H1 (cell line): ENCODE results near the gene NELFA. TPM values are rescaled to one million over a fixed set of nuclear protein-coding genes. Genes with fewer than 3 reads are reported as not detected.

Experiments used
- CTCF ChIA-PET: fragments of 300-600 bp; sonication (Branson Sonifier 250); formaldehyde crosslinking; loops from one replicate; lab custom pipeline; 2021; ENCODE audit not compliant: partially characterized antibody; lab: Charles Lee
- POLR2A ChIA-PET: fragments of 300-600 bp; sonication (Branson Sonifier 250); formaldehyde crosslinking; loops from one replicate; lab custom pipeline; 2021; ENCODE audit warnings: inconsistent platforms; ENCODE audit not compliant: partially characterized antibody; lab: Charles Lee
- DNase-seq, 2 experiments: peaks; one replicate each; pipeline versions ENCODE4 v3.0.0 to v3.0.0-alpha.2; 2010 to 2022; ENCODE audit warnings: low spot score in 2 of 2, low read depth in 1 of 2, mixed read lengths in 1 of 2
- FAIRE-seq: peaks from 2 replicates; lab custom pipeline; 2011; peaks lifted over from hg19 to GRCh38; lab: Jason Lieb, UNC
- H2AFZ ChIP-seq: 2 replicates; pipeline ENCODE4 v1.8.1; 2012; ENCODE audit warnings: low read length, inconsistent platforms
- H2AK5ac ChIP-seq: 2 replicates; pipeline ENCODE4 v1.6.1; 2013; ENCODE audit warnings: low read depth, low read length
- H2BK120ac ChIP-seq: replicated peaks from 2 replicates; pipeline ENCODE3; 2013; ENCODE audit warnings: low read depth, low read length, inconsistent platforms
- H2BK12ac ChIP-seq: 2 replicates; pipeline ENCODE4 v1.6.1; 2013; ENCODE audit warnings: low read depth, low read length
- H2BK15ac ChIP-seq: 2 replicates; pipeline ENCODE4 v1.6.1; 2013; ENCODE audit warnings: low read length
- H2BK20ac ChIP-seq: 2 replicates; pipeline ENCODE4 v1.6.1; 2013; ENCODE audit warnings: low read length
- H2BK5ac ChIP-seq: 2 replicates; pipeline ENCODE4 v1.6.1; 2013; ENCODE audit warnings: low read depth, low read length
- H3K14ac ChIP-seq: 2 replicates; pipeline ENCODE4 v1.6.1; 2013; ENCODE audit warnings: inconsistent platforms; ENCODE audit not compliant: insufficient read length
- H3K18ac ChIP-seq: 2 replicates; pipeline ENCODE4 v1.6.1; 2013; ENCODE audit warnings: low read length; ENCODE audit errors: extremely low read depth
- H3K23ac ChIP-seq: 2 replicates; pipeline ENCODE4 v1.6.1; 2013; ENCODE audit warnings: inconsistent platforms; ENCODE audit not compliant: insufficient read length
- H3K23me2 ChIP-seq: 2 replicates; pipeline ENCODE4 v1.6.1; 2013; ENCODE audit warnings: low read depth, low read length
- H3K27ac ChIP-seq: 2 replicates; pipeline ENCODE4 v1.6.1; 2011; ENCODE audit warnings: low read depth, low read length, inconsistent platforms
- H3K27me3 ChIP-seq, 4 experiments: replicated peaks in 1 of 4; 1 replicate in 1 of 4; 2 replicates in 3 of 4; pipeline versions ENCODE4 v1.6.1 to v1.8.1; 2011 to 2013; ENCODE audit warnings: low read length in 3 of 4, mild to moderate bottlenecking in 3 of 4, inconsistent platforms in 2 of 4, mixed read lengths in 2 of 4, moderate library complexity in 1 of 4; ENCODE audit not compliant: control insufficient read depth in 3 of 4, insufficient read depth in 3 of 4; ENCODE audit errors: extremely low read depth in 1 of 4
- H3K36me3 ChIP-seq, 4 experiments: 2 replicates each; pipeline versions ENCODE4 v1.6.1 to v1.8.1; 2011 to 2013; ENCODE audit warnings: mild to moderate bottlenecking in 4 of 4, low read length in 3 of 4, moderate library complexity in 2 of 4, control low read depth in 1 of 4, inconsistent platforms in 1 of 4; ENCODE audit not compliant: insufficient read depth in 4 of 4, control insufficient read depth in 2 of 4
- H3K4ac ChIP-seq: replicated peaks from 2 replicates; pipeline ENCODE3; 2013; ENCODE audit warnings: low read length, low read depth, mixed read lengths, inconsistent platforms; ENCODE audit not compliant: insufficient read length
- H3K4me1 ChIP-seq, 4 experiments: replicated peaks in 1 of 4; 1 replicate in 1 of 4; 2 replicates in 3 of 4; pipeline versions ENCODE4 v1.6.1 to v1.8.1; 2011 to 2013; ENCODE audit warnings: low read length in 3 of 4, inconsistent platforms in 2 of 4, mixed read lengths in 1 of 4; ENCODE audit not compliant: insufficient read depth in 4 of 4, control insufficient read depth in 3 of 4
- H3K4me2 ChIP-seq, 2 experiments: 2 replicates each; pipeline versions ENCODE4 v1.6.1 to v1.8.1; 2011 to 2013; ENCODE audit warnings: low read depth in 2 of 2, low read length in 2 of 2, control low read depth in 1 of 2, inconsistent platforms in 1 of 2, mild to moderate bottlenecking in 1 of 2; ENCODE audit not compliant: insufficient read depth in 1 of 2
- H3K4me3 ChIP-seq, 4 experiments: fragments of 200-600, 300-600 bp in 1 of 4; sonication (generic), shearing (Covaris generic), sonication (Bioruptor Twin) in 1 of 4; 2 replicates each; pipeline versions ENCODE4 v1.5.1 to v1.8.1; 2011 to 2016; ENCODE audit warnings: low read length in 4 of 4, low read depth in 3 of 4, control low read depth in 2 of 4, inconsistent platforms in 2 of 4, mild to moderate bottlenecking in 2 of 4, mixed read lengths in 1 of 4, moderate library complexity in 1 of 4; ENCODE audit not compliant: insufficient read depth in 2 of 4; ENCODE audit errors: extremely low read depth in 1 of 4
- H3K56ac ChIP-seq: replicated peaks from 2 replicates; pipeline ENCODE3; 2013; ENCODE audit warnings: low read depth, mild to moderate bottlenecking, mixed read lengths, low read length, inconsistent platforms; ENCODE audit not compliant: insufficient read length
- H3K79me1 ChIP-seq: 2 replicates; pipeline ENCODE4 v1.6.1; 2013; ENCODE audit warnings: low read depth, low read length, control low read depth
- H3K79me2 ChIP-seq, 2 experiments: 2 replicates each; pipeline versions ENCODE4 v1.6.1 to v1.8.1; 2012 to 2013; ENCODE audit warnings: low read length in 2 of 2, mild to moderate bottlenecking in 2 of 2, inconsistent platforms in 1 of 2; ENCODE audit not compliant: insufficient read depth in 2 of 2, control insufficient read depth in 1 of 2
- H3K9ac ChIP-seq, 4 experiments: replicated peaks in 1 of 4; 1 replicate in 1 of 4; 2 replicates in 3 of 4; pipeline versions ENCODE4 v1.6.1 to v1.8.1; 2011 to 2013; ENCODE audit warnings: low read depth in 3 of 4, low read length in 3 of 4, control low read depth in 2 of 4, mild to moderate bottlenecking in 2 of 4, moderate library complexity in 2 of 4, inconsistent platforms in 1 of 4; ENCODE audit errors: extremely low read depth in 1 of 4
- H3K9me3 ChIP-seq, 2 experiments: 2 replicates each; pipeline versions ENCODE4 v1.6.1 to v1.8.1; 2012 to 2013; ENCODE audit warnings: mild to moderate bottlenecking in 2 of 2, moderate library complexity in 2 of 2, control low read depth in 1 of 2, inconsistent platforms in 1 of 2, low read depth in 1 of 2, low read length in 1 of 2, mixed read lengths in 1 of 2; ENCODE audit not compliant: insufficient read depth in 2 of 2
- H4K20me1 ChIP-seq, 2 experiments: replicated peaks in 1 of 2; 2 replicates each; pipeline versions ENCODE3 to v1.8.1; 2011 to 2013; ENCODE audit warnings: inconsistent platforms in 2 of 2, low read length in 2 of 2, mild to moderate bottlenecking in 1 of 2; ENCODE audit not compliant: insufficient read depth in 2 of 2, control insufficient read depth in 1 of 2
- H4K5ac ChIP-seq: 2 replicates; pipeline ENCODE4 v1.6.1; 2013; ENCODE audit warnings: low read length, low read depth, mixed read lengths, inconsistent platforms; ENCODE audit not compliant: insufficient read length
- H4K8ac ChIP-seq: 2 replicates; pipeline ENCODE4 v1.8.0; 2013; ENCODE audit warnings: mild to moderate bottlenecking, moderate library complexity, low read length, inconsistent platforms; ENCODE audit not compliant: insufficient read depth; ENCODE audit errors: extremely low read depth
- H4K91ac ChIP-seq: replicated peaks from 2 replicates; pipeline ENCODE3; 2013; ENCODE audit warnings: low read length, mixed read lengths, inconsistent platforms; ENCODE audit not compliant: insufficient read length
- ATF2 ChIP-seq: IDR thresholded peaks from 2 replicates; pipeline ENCODE4 v1.6.1; 2012; ENCODE audit warnings: low read length, inconsistent platforms
- BACH1 ChIP-seq: IDR thresholded peaks from 2 replicates; pipeline ENCODE4 v1.6.1; 2012; ENCODE audit warnings: low read length, improper control_type of control experiment
- BRCA1 ChIP-seq: IDR thresholded peaks from 2 replicates; pipeline ENCODE4 v1.6.1; 2012; ENCODE audit warnings: low read depth, low read length, improper control_type of control experiment
- CTBP2 ChIP-seq: IDR thresholded peaks from 2 replicates; pipeline ENCODE4 v1.7.0; 2011; ENCODE audit warnings: borderline replicate concordance, mild to moderate bottlenecking, moderate library complexity, mixed read lengths, low read length; ENCODE audit not compliant: insufficient read depth, insufficient read length
- EZH2 ChIP-seq: fragments of 200-600 bp; sonication (generic); IDR thresholded peaks from 2 replicates; pipeline ENCODE4 v1.7.1; 2012; ENCODE audit warnings: low read depth, mild to moderate bottlenecking, moderate library complexity, low read length, inconsistent platforms; ENCODE audit not compliant: severe bottlenecking
- JUN ChIP-seq: IDR thresholded peaks from 2 replicates; pipeline ENCODE4 v1.6.1; 2011; ENCODE audit warnings: low read depth, mild to moderate bottlenecking, improper control_type of control experiment, low read length
- RAD21 ChIP-seq, 2 experiments: IDR thresholded peaks in 1 of 2; conservative IDR thresholded peaks in 1 of 2; 2 replicates each; pipeline ENCODE4 v1.6.1; 2011; ENCODE audit warnings: low read depth in 2 of 2, low read length in 2 of 2, improper control_type of control experiment in 1 of 2, inconsistent platforms in 1 of 2, mild to moderate bottlenecking in 1 of 2, moderate library complexity in 1 of 2
- SAP30 ChIP-seq: fragments of 300-600 bp; sonication (generic); IDR thresholded peaks from 2 replicates; pipeline ENCODE4 v1.7.1; 2012; ENCODE audit warnings: low read length, moderate library complexity, mild to moderate bottlenecking, inconsistent platforms; ENCODE audit not compliant: insufficient read depth, insufficient replicate concordance
- SIRT6 ChIP-seq: IDR thresholded peaks from one replicate; pipeline ENCODE4 v1.7.1; 2012; ENCODE audit warnings: low read length, inconsistent platforms
- TAF7 ChIP-seq: optimal IDR thresholded peaks from 2 replicates; pipeline ENCODE3; 2011; ENCODE audit warnings: low read depth, mild to moderate bottlenecking, inconsistent platforms, low read length, moderate library complexity, borderline replicate concordance
- ZNF274 ChIP-seq: IDR thresholded peaks from 2 replicates; pipeline ENCODE4 v1.7.0; 2012; ENCODE audit warnings: low read length, borderline replicate concordance; ENCODE audit errors: extremely low read depth
- polyA plus RNA-seq, 7 experiments: library from polyadenylated mRNA; depleted of rRNA in 3 of 7; stranded (reverse) in 5 of 7; unstranded in 2 of 7; fragments of >200 nt in 5 of 7; fragments of 200-250 nt in 2 of 7; gene quantifications; 1 replicate in 5 of 7; 2 replicates in 1 of 7; 4 replicates in 1 of 7; pipeline versions ENCODE4 v1.2.1 to v1.2.3, GENCODE V29; 2011 to 2013; ENCODE audit warnings: missing spikeins in 2 of 7, mixed read lengths in 2 of 7
- total RNA-seq: library from RNA; stranded (reverse); fragmentation: NEBNext Ultra II Directional; extraction: Animal tissue kit (Norgen Biotek cat#: 25700); gene quantifications from 2 replicates; pipeline ENCODE4 v1.2.1, GENCODE V29; 2021
- TF ChIP-seq, protein P1 (sequence below): IDR thresholded peaks from 2 replicates; pipeline ENCODE4 v1.6.1; 2011; ENCODE audit warnings: low read length, improper control_type of control experiment

Gene NELFA
- total and polyA plus RNA-seq, 2 of the 8 experiments (the other 6 are each of a cell fraction or from before 2014, with no cell fraction given), result 41.8 to 57.5 TPM

DNA sequence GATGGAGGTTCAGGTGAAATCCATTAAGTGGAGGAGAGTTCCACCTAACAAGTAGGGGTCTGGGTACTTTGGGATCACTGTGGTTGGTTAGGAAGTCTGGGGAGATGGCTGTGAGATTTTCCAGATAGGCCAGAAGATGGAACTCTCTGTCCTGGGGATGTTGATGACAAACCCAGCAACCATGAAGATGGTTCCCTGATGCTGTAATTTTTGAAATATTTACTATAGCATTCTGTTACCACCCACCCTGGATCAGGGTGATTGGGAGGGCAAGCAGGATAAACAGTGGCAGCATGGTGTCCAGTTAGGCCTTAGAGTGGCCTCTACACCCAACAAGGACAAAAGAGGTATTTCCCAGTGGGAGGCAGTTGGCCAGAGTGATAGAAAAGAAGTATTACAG lies 15.9 kb upstream of the NELFA start:
- Histone ChIP-seq H2BK120ac (no peak overlapping the region), H4K8ac (no peak overlapping the region), H3K23me2 (no peaks in the 10 kb centered on the region), H3K4me2 (no peak overlapping the region), H3K4me3 (no peak overlapping the region), H2BK5ac (no peak overlapping the region), H2BK12ac (no peak overlapping the region), H3K4me1 (peaks cover 0 to 4% (median 0%) of the 10 kb centered on the region in 4 experiments; a peak in 1 of 7 replicates), H3K14ac (no peak overlapping the region), H3K27ac (no peak overlapping the region), H4K91ac (no peak overlapping the region), H3K9me3 (peaks cover 6 to 7% of the 10 kb centered on the region in 2 experiments; a peak in 1 of 4 replicates), H4K20me1 (no peaks in the 10 kb centered on the region), H3K9ac (no peak overlapping the region), H3K23ac (no peak overlapping the region), H2AFZ (no peak overlapping the region), H2AK5ac (no peak overlapping the region), H3K27me3 (peaks cover 0 to 2% (median 1%) of the 10 kb centered on the region in 4 experiments; a peak in 1 of 7 replicates), H3K79me2 (no peaks in the 10 kb centered on the region), H3K4ac (no peak overlapping the region), H2BK20ac (no peak overlapping the region), H4K5ac (no peak overlapping the region), H3K36me3 (no peaks in the 10 kb centered on the region), H3K18ac (no peak overlapping the region), H3K79me1 (no peaks in the 10 kb centered on the region), H3K56ac (no peak overlapping the region), H2BK15ac (no peak overlapping the region)
- DNase-seq (no peak), FAIRE-seq (no peak)
- CTCF ChIA-PET, result no interaction called here
- POLR2A ChIA-PET, result no interaction called here
- TF ChIP-seq BACH1 (no peak), CTBP2 (no peak), ZNF274 (no peak), RAD21 (IDR thresholded peaks at IDR 0.05 in 1 of 2, conservative IDR thresholded peaks at IDR 0.05 in 1 of 2; ENCODE audit: low read depth in 2 of 2, low read length in 2 of 2) (no peak), JUN (no peak), SIRT6 (no peak), EZH2 (no peak), TAF7 (no peak), ATF2 (no peak), BRCA1 (no peak), SAP30 (no peak)
- TF ChIP-seq, protein P1, sequence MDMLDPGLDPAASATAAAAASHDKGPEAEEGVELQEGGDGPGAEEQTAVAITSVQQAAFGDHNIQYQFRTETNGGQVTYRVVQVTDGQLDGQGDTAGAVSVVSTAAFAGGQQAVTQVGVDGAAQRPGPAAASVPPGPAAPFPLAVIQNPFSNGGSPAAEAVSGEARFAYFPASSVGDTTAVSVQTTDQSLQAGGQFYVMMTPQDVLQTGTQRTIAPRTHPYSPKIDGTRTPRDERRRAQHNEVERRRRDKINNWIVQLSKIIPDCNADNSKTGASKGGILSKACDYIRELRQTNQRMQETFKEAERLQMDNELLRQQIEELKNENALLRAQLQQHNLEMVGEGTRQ, result no peak
